RWPE1 (cell line): ENCODE data around the gene RBP5.

Experiments used
- CTCF ChIA-PET: fragments of 350-600 bp; sonication (Branson Sonifier 250); formaldehyde crosslinking; extraction: SDS; loops from one replicate; lab custom pipeline; 2021; lab: Yijun Ruan, JAX
- POLR2A ChIA-PET: fragments of 400-600 bp; formaldehyde crosslinking; extraction: SDS; loops from one replicate; lab custom pipeline; 2020; ENCODE audit warnings: antibody characterized with exemption; ENCODE audit not compliant: low non-redundant PET; lab: Yijun Ruan, JAX
- DNase-seq: peaks from one replicate; pipeline ENCODE4 v3.0.0; 2012; ENCODE audit warnings: low spot score
- H3K27ac ChIP-seq: fragments of 450-650 bp; 2 replicates; pipeline ENCODE4 v1.5.1; 2017
- CTCF ChIP-seq: fragments of 450-650 bp; conservative IDR thresholded peaks from 2 replicates; pipeline ENCODE4 v1.5.1; 2017; ENCODE audit warnings: low read depth, mild to moderate bottlenecking

The RBP5 gene

GRCh38 chr12:7162691-7163114 lies 34.0 kb upstream of the RBP5 start:
- POLR2A ChIA-PET, result no interaction called here
- DNase-seq, result peak; percentile 68
- H3K27ac ChIP-seq, result no peak overlapping the region
- TF ChIP-seq CTCF, result peak; percentile 64
- CTCF ChIA-PET, result interaction anchor here (0.5 to 1.7 kb wide), 8 partner anchors 8 to 538 kb away, joined by 3 to 7 read pairs (median 3); no protein-coding TSS in a partner anchor

- no peak for DNase-seq
- no peak overlapping the region for H3K27ac ChIP-seq
- TF ChIP-seq CTCF, result no peak
- CTCF ChIA-PET, result interaction anchor here (0.6 to 1.7 kb wide), 5 partner anchors 8 to 539 kb away, joined by 3 to 7 read pairs (median 4); no protein-coding TSS in a partner anchor
- POLR2A ChIA-PET, result no interaction called here
Measured at GRCh38 chr12:7161811-7162210, 33.1 kb upstream of the RBP5 start.

GRCh38 chr12:7161327-7161726 lies 32.6 kb upstream of the RBP5 start:
- DNase-seq, result no peak
- POLR2A ChIA-PET, result no interaction called here
- H3K27ac ChIP-seq, result no peak overlapping the region
- CTCF ChIA-PET, result interaction anchor here (0.9 to 1.0 kb wide), 2 partner anchors 16 to 19 kb away, joined by 3 read pairs; no protein-coding TSS in a partner anchor
- TF ChIP-seq CTCF, result no peak

- no peak overlapping the region for H3K27ac ChIP-seq
- ChIA-PET POLR2A (no interaction called here), CTCF (interaction anchor here (0.6 kb wide), 1 partner anchor 18 kb away, joined by 3 read pairs; no protein-coding TSS in a partner anchor)
- no peak for TF ChIP-seq CTCF
- DNase-seq, result no peak
Measured at GRCh38 chr12:7160183-7160582, 31.5 kb upstream of the RBP5 start.

GRCh38 chr12:7158781-7159609 lies 30.3 kb upstream of the RBP5 start:
- DNase-seq, result no peak
- no peak for TF ChIP-seq CTCF
- H3K27ac ChIP-seq, result no peak overlapping the region
- ChIA-PET POLR2A (no interaction called here), CTCF (no interaction called here)

GRCh38 chr12:7157391-7157790 lies 28.7 kb upstream of the RBP5 start:
- H3K27ac ChIP-seq, result no peak overlapping the region
- DNase-seq, result no peak
- ChIA-PET POLR2A (no interaction called here), CTCF (interaction anchor here (0.6 kb wide), 1 partner anchor 15 kb away, joined by 5 read pairs; no protein-coding TSS in a partner anchor)
- no peak for TF ChIP-seq CTCF
